ENCODE measurements around the gene SLC47A2. TPM values are rescaled to one million over a fixed set of nuclear protein-coding genes. Genes with fewer than 3 reads are reported as not detected.

SLC47A2 gene
- total and polyA plus RNA-seq, 2 donors from 2014 or later, result 46.3 to 61.5 TPM

DNA sequence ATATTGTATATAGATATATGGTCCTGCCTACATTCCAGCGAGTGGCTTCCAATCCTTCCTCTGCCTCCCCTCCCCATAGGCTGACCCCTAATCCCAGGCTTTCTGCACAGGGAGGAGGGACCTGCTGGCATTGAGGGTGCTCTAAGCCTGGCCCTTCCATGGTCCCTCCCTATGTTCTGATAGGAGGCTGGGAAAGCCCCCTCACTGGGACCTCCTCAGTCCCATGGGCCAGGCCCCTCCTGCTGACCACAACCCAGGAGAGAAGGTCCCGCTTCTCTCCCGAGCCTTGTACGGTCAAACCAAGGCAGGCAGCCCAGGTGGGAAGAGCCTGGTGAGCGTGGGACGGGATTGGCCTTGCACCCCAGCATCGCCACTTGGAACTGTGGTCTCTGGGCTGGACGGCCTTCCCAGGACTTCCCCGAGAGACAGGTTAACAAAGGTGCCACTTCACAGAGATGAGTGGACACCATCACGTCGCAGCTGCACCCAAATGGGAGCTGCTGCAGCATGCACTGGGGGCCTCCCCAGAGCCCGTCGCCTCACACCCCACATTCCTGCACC lies 30.9 kb upstream of the SLC47A2 start:
- Histone ChIP-seq H3K4me3 (ENCODE audit: low read length in 3 of 3) (no peak overlapping the region), H3K36me3 (ENCODE audit: control insufficient read depth in 2 of 3, insufficient read depth in 3 of 3, low read length in 3 of 3) (no peaks in the 10 kb centered on the region), H3K9me3 (ENCODE audit: control insufficient read depth in 2 of 3, insufficient read depth in 1 of 3, low read length in 3 of 3) (no peaks in the 10 kb centered on the region), H3K9ac (ENCODE audit: low read length in 3 of 3) (no peak overlapping the region), H3K4me1 (ENCODE audit: control insufficient read depth in 2 of 3, insufficient read depth in 2 of 3, low read depth in 1 of 3, low read length in 3 of 3) (peaks cover 0 to 8% (median 0%) of the 10 kb centered on the region in 3 donors), H3K27me3 (ENCODE audit: control insufficient read depth, insufficient read depth, low read length) (no peaks in the 10 kb centered on the region), H3K27ac (ENCODE audit: low read depth in 2 of 2, low read length in 2 of 2) (no peak overlapping the region)
- TF ChIP-seq, protein P1, sequence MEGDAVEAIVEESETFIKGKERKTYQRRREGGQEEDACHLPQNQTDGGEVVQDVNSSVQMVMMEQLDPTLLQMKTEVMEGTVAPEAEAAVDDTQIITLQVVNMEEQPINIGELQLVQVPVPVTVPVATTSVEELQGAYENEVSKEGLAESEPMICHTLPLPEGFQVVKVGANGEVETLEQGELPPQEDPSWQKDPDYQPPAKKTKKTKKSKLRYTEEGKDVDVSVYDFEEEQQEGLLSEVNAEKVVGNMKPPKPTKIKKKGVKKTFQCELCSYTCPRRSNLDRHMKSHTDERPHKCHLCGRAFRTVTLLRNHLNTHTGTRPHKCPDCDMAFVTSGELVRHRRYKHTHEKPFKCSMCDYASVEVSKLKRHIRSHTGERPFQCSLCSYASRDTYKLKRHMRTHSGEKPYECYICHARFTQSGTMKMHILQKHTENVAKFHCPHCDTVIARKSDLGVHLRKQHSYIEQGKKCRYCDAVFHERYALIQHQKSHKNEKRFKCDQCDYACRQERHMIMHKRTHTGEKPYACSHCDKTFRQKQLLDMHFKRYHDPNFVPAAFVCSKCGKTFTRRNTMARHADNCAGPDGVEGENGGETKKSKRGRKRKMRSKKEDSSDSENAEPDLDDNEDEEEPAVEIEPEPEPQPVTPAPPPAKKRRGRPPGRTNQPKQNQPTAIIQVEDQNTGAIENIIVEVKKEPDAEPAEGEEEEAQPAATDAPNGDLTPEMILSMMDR (IDR thresholded peaks at IDR 0.05; ENCODE audit: borderline replicate concordance, extremely low read depth, insufficient read depth), result no peak
- intact Hi-C loops (cut with DNase I), result no loop called here
- DNase-seq, result no peak
- FAIRE-seq, result no peak

DNA sequence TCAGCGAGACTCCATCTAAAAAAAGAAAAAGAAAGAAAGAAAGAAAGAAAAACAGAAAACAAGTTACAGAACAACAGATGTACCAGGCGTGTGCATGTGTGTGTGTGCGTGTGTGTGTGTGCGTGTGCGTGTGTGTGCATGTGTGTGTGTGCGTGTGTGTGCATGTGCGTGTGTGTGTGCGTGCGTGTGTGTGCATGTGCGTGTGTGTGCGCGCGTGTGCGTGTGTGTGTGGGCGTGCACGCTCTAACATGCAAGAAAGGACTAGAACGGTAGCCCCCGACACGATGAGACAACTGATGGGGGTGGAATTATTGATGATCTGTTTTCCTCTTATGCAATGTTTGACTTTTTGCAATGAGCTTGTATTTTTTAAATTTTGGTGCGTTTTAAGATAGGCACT lies 30.1 kb upstream of the SLC47A2 start:
- intact Hi-C loops (cut with DNase I), result no loop called here
- no peaks in the 10 kb centered on the region for H3K9me3 ChIP-seq (ENCODE audit: control insufficient read depth in 2 of 3, insufficient read depth in 1 of 3, low read length in 3 of 3)
- no peak overlapping the region for H3K9ac ChIP-seq (ENCODE audit: low read length in 3 of 3)
- H3K4me3 ChIP-seq (ENCODE audit: low read length in 3 of 3), result no peak overlapping the region
- no peak overlapping the region for H3K27ac ChIP-seq (ENCODE audit: low read depth in 2 of 2, low read length in 2 of 2)
- H3K27me3 ChIP-seq (ENCODE audit: control insufficient read depth, insufficient read depth, low read length), result no peaks in the 10 kb centered on the region
- no peak for DNase-seq
- no peak for FAIRE-seq
- TF ChIP-seq, protein P1 (IDR thresholded peaks at IDR 0.05; ENCODE audit: borderline replicate concordance, extremely low read depth, insufficient read depth), result no peak
- peaks cover 0 to 11% (median 0%) of the 10 kb centered on the region in 3 donors for H3K4me1 ChIP-seq (ENCODE audit: control insufficient read depth in 2 of 3, insufficient read depth in 2 of 3, low read depth in 1 of 3, low read length in 3 of 3)
- no peaks in the 10 kb centered on the region for H3K36me3 ChIP-seq (ENCODE audit: control insufficient read depth in 2 of 3, insufficient read depth in 3 of 3, low read length in 3 of 3)

GRCh38 chr17:19744922-19745757 lies 28.8 kb upstream of the SLC47A2 start:
- H3K9ac ChIP-seq (ENCODE audit: low read length in 3 of 3), result peak overlapping the region in 1 of 3 donors; percentile 19
- TF ChIP-seq, protein P1 (IDR thresholded peaks at IDR 0.05; ENCODE audit: borderline replicate concordance, extremely low read depth, insufficient read depth), result peak; percentile 95

More at GRCh38 chr17:19744922-19745757, 28.8 kb upstream of the SLC47A2 start:
- H3K9me3 ChIP-seq (ENCODE audit: control insufficient read depth in 2 of 3, insufficient read depth in 1 of 3, low read length in 3 of 3), result no peaks in the 10 kb centered on the region
- peak; percentile 95 to 97 (median 96) for DNase-seq
- no peaks in the 10 kb centered on the region for H3K27me3 ChIP-seq (ENCODE audit: control insufficient read depth, insufficient read depth, low read length)
- H3K4me3 ChIP-seq (ENCODE audit: low read length in 3 of 3), result peak overlapping the region in 2 of 3 donors; percentile 36 to 44
- peaks cover 0 to 11% (median 0%) of the 10 kb centered on the region in 3 donors for H3K4me1 ChIP-seq (ENCODE audit: control insufficient read depth in 2 of 3, insufficient read depth in 2 of 3, low read depth in 1 of 3, low read length in 3 of 3)
- H3K27ac ChIP-seq (ENCODE audit: low read depth in 2 of 2, low read length in 2 of 2), result no peak overlapping the region
- intact Hi-C loops (cut with DNase I), result no loop called here
- no peaks in the 10 kb centered on the region for H3K36me3 ChIP-seq (ENCODE audit: control insufficient read depth in 2 of 3, insufficient read depth in 3 of 3, low read length in 3 of 3)
- FAIRE-seq, result no peak
